GM12864 (cell line): ENCODE measurements around the gene HSPA5.
"Not testable (repeated sequence)": the region's sequence is repeated elsewhere in the genome, so short reads cannot be mapped to it uniquely, and the experiment has no call there.

ENCODE experiments used
- DNase-seq: peaks from one replicate; pipeline ENCODE4 v3.0.0-alpha.2; 2011; ENCODE audit warnings: low read depth
- H3K4me3 ChIP-seq: 2 replicates; pipeline ENCODE4 v1.5.1; 2011; ENCODE audit warnings: mild to moderate bottlenecking, low read depth, low read length, control low read depth
- CTCF ChIP-seq: IDR thresholded peaks from 2 replicates; pipeline ENCODE4 v1.5.1; 2011; ENCODE audit warnings: low read depth, mild to moderate bottlenecking, moderate library complexity, low read length, control low read depth, inconsistent platforms; ENCODE audit errors: missing control alignments

The HSPA5 gene

GRCh38 chr9:125241000-125241862 is at the start of gene HSPA5:
Gene HSPA5, minus strand, starts transcription at chr9:125241343. Its CDS starts 217 bp downstream, at chr9:125241126.
- peak within 1 kb of the TSS; percentile 73 for H3K4me3 ChIP-seq
- no peak for TF ChIP-seq CTCF
- peak; percentile 99 for DNase-seq

- not testable (repeated sequence) for DNase-seq, H3K4me3 ChIP-seq
Observed at GRCh38 chr9:125286935-125287433, 45.8 kb upstream of the HSPA5 start.

GRCh38 chr9:125284855-125285254 is 43.7 kb upstream of the HSPA5 start:
- no peak for DNase-seq
- no peak overlapping the region for H3K4me3 ChIP-seq
- no peak for TF ChIP-seq CTCF

- DNase-seq = no peak
- no peak overlapping the region for H3K4me3 ChIP-seq
- no peak for TF ChIP-seq CTCF
Observed at GRCh38 chr9:125280945-125281344, 39.8 kb upstream of the HSPA5 start.

GRCh38 chr9:125277411-125277810 is 36.3 kb upstream of the HSPA5 start:
- no peak overlapping the region for H3K4me3 ChIP-seq
- no peak for DNase-seq
- no peak for TF ChIP-seq CTCF

- no peak for DNase-seq
- H3K4me3 ChIP-seq = no peak overlapping the region
- no peak for TF ChIP-seq CTCF
Observed at GRCh38 chr9:125276771-125277170, 35.6 kb upstream of the HSPA5 start.

- no peak for TF ChIP-seq CTCF
- no peak for DNase-seq
Observed at GRCh38 chr9:125272697-125273096, 31.6 kb upstream of the HSPA5 start.

More at GRCh38 chr9:125272697-125273096, 31.6 kb upstream of the HSPA5 start:
- no peak overlapping the region for H3K4me3 ChIP-seq
